Astrocyte of the spinal cord (primary cell): ENCODE results near the gene MCEMP1.

Experiments
- DNase-seq: peaks from one replicate; pipeline ENCODE4 v3.0.0; 2011; ENCODE audit warnings: low read depth, low spot score
- H3K4me3 ChIP-seq: 2 replicates; pipeline ENCODE4 v1.5.1; 2011; ENCODE audit warnings: low read depth, mild to moderate bottlenecking, low read length, moderate library complexity
- CTCF ChIP-seq: IDR thresholded peaks from 2 replicates; pipeline ENCODE4 v1.5.1; 2012; ENCODE audit warnings: low read depth, mild to moderate bottlenecking, low read length, inconsistent platforms
- in situ Hi-C: cut with HindIII; loops from 2 replicates; pipeline ENCODE4 v1.10.0; 2017; ENCODE audit warnings: low sequenced_read_pairs

MCEMP1 gene

GRCh38 chr19:7650148-7650547 lies 26.7 kb upstream of the MCEMP1 start:
- H3K4me3 ChIP-seq = no peak overlapping the region
- TF ChIP-seq CTCF = no peak
- no peak for DNase-seq
- in situ Hi-C loops = no loop called here

- peak overlapping the region; percentile 12 for H3K4me3 ChIP-seq
- in situ Hi-C loops = no loop called here
- DNase-seq = peak; percentile 72
- TF ChIP-seq CTCF = peak; percentile 99
These were observed 24.7 kb upstream of the MCEMP1 start for GRCh38 chr19:7652061-7652641.

GRCh38 chr19:7654401-7654800 lies 22.5 kb upstream of the MCEMP1 start:
- no peak overlapping the region for H3K4me3 ChIP-seq
- no peak for TF ChIP-seq CTCF
- no peak for DNase-seq
- in situ Hi-C loops = no loop called here

DNA sequence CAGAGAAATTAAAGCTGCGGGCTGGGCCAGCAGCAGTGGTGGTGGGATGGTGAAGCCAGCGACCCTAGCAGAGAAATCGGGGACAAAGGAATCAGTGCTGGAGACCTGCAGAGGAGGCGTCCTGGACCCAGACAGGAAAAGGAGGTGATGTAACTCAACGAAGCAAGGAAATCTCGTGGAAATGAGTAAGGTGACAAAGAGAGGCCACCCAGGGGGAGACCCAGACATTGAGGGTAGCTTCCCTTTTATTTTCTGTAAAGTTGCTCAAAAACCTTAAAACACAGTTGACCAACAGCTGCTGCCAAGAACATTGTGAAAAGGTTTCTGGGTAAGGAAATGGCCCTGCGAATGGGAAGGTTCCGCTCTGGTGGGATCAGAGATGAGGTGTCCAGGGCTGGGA lies 21.3 kb upstream of the MCEMP1 start:
- no peak for DNase-seq
- in situ Hi-C loops = no loop called here
- no peak overlapping the region for H3K4me3 ChIP-seq

GRCh38 chr19:7657131-7657751 lies 19.6 kb upstream of the MCEMP1 start:
- DNase-seq = no peak
- H3K4me3 ChIP-seq = no peak overlapping the region
- in situ Hi-C loops = no loop called here
- TF ChIP-seq CTCF = no peak

More for the DNA sequence above, 21.3 kb upstream of the MCEMP1 start:
- no peak for TF ChIP-seq CTCF

GRCh38 chr19:7658219-7658686 lies 18.6 kb upstream of the MCEMP1 start:
- DNase-seq = no peak
- TF ChIP-seq CTCF = no peak
- H3K4me3 ChIP-seq = no peak overlapping the region
- in situ Hi-C loops = no loop called here
